Tibial nerve (tissue), 4 donors: Measurements from ENCODE around the gene PITPNM3. TPM values are rescaled to one million over a fixed set of nuclear protein-coding genes. Genes with fewer than 3 reads are reported as not detected.
A peak's percentile ranks its signal among the peaks of the same experiment; 100 is the strongest.

Experiments
- DNase-seq, 2 donors: peaks; one replicate each; pipeline ENCODE4 v3.0.0-alpha.2; 2019; ENCODE audit warnings: low spot score in 2 of 2
- H3K27ac ChIP-seq, 4 donors: fragments of 200-600 bp; sonication (generic) in 3 of 4; one replicate each; pipeline ENCODE4 v1.5.1; 2017 to 2019; ENCODE audit warnings: mild to moderate bottlenecking in 1 of 4
- H3K27me3 ChIP-seq, 2 donors: fragments of 200-600 bp; sonication (generic) in 1 of 2; one replicate each; pipeline versions ENCODE4 v1.5.1 to v1.6.0; 2017 to 2019
- H3K36me3 ChIP-seq, 3 donors: fragments of 200-600 bp; sonication (generic); one replicate each; pipeline ENCODE4 v1.5.1; 2018 to 2019
- H3K4me1 ChIP-seq, 4 donors: fragments of 200-600 bp; sonication (generic) in 3 of 4; one replicate each; pipeline ENCODE4 v1.5.1; 2017 to 2019
- H3K4me3 ChIP-seq, 4 donors: fragments of 200-600 bp; sonication (generic) in 3 of 4; one replicate each; pipeline ENCODE4 v1.5.1; 2017 to 2019; ENCODE audit warnings: mild to moderate bottlenecking in 1 of 4, moderate library complexity in 1 of 4
- H3K9me3 ChIP-seq, 4 donors: fragments of 200-600 bp; sonication (generic) in 3 of 4; one replicate each; pipeline ENCODE4 v1.5.1; 2017 to 2019
- EP300 ChIP-seq, 2 donors: sonication (generic); formaldehyde crosslinking; IDR thresholded peaks; one replicate each; pipeline ENCODE4 v1.6.1; 2017; ENCODE audit warnings: antibody characterized with exemption in 2 of 2, mild to moderate bottlenecking in 1 of 2
- POLR2A ChIP-seq, 2 donors: fragments of 450-650 bp; IDR thresholded peaks; one replicate each; pipeline ENCODE4 v1.6.1; 2017; ENCODE audit warnings: antibody characterized with exemption in 2 of 2, mild to moderate bottlenecking in 2 of 2, moderate library complexity in 2 of 2
- WGBS, 2 donors: methylation state at CpG; one replicate each; pipeline ENCODE4 v1.1.5; 2018; 5-methylcytosine and 5-hydroxymethylcytosine counted together
- total RNA-seq, 4 donors: library from RNA; depleted of rRNA; stranded (reverse); fragments of >200 nt; gene quantifications; one replicate each; pipeline ENCODE4 v1.1.0, GENCODE V29; 2016
- TF ChIP-seq, protein P1 (sequence below), 5 experiments: fragments of 200-600 bp in 3 of 5; fragments of 450-650 bp in 2 of 5; sonication (generic) in 3 of 5; IDR thresholded peaks; one replicate each; pipeline ENCODE4 v1.5.1; 2016 to 2019; ENCODE audit warnings: antibody characterized with exemption in 5 of 5, mild to moderate bottlenecking in 3 of 5, moderate library complexity in 2 of 5

The PITPNM3 gene
- total RNA-seq = 1 to 10 TPM in 3 of 4 donors, under 1 TPM in 1; 0.90 to 5.2 (median 2.3) TPM

DNA sequence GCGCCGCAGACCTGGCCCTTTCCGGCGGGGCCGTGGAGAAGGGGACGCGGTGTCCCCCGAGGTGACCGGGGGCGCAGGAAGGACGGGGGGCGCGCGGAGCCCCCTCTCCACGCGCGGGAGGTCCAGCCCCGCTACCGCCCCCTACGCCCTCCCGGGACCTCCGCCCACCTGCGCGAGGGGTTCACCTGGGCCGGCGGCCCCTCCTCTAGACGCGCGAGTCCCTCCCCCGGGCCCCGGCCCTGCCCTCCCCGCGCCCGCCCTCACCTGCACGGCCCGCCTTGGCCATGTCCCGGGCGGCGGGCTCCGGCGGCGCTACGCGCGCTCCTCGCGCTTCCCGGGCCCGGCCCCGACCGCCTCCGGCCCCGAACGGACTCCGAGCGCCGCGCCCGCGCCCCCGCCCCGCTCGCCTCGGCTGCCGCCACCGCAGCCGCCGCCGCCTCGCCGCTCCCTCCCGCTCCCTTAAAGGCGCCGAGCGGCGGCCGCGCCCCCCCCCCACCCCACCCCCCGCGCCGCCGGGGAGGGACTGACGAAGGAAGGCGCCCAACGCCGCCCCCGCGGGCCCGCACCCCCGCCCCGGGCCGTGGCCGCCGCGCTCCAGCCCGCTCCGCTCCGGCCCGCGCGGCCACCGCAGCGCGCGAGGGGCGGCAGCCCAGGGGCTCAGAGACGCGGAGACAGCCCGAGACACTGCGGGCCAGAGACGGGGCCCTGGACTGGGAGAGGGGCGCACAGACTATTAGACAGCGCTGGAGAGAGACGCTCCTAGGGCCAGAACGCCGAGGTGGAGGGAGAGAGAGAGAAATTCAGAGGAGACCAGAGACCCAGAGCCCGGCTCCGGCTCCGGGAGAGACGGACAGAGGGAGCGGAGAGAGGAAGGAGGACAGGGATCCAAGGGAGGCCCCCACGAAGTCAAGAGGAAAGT, at the start of gene PITPNM3:
PITPNM3 (minus strand) TSS at position 435 of the 919 bp plus-strand sequence; CDS start at position 286, 149 bp downstream.
- H3K27ac ChIP-seq = peak within 1 kb of the TSS in 1 of 4 donors; percentile 37
- no peaks in the 10 kb centered on the region for H3K9me3 ChIP-seq
- TF ChIP-seq, protein P1, sequence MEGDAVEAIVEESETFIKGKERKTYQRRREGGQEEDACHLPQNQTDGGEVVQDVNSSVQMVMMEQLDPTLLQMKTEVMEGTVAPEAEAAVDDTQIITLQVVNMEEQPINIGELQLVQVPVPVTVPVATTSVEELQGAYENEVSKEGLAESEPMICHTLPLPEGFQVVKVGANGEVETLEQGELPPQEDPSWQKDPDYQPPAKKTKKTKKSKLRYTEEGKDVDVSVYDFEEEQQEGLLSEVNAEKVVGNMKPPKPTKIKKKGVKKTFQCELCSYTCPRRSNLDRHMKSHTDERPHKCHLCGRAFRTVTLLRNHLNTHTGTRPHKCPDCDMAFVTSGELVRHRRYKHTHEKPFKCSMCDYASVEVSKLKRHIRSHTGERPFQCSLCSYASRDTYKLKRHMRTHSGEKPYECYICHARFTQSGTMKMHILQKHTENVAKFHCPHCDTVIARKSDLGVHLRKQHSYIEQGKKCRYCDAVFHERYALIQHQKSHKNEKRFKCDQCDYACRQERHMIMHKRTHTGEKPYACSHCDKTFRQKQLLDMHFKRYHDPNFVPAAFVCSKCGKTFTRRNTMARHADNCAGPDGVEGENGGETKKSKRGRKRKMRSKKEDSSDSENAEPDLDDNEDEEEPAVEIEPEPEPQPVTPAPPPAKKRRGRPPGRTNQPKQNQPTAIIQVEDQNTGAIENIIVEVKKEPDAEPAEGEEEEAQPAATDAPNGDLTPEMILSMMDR (IDR thresholded peaks at IDR 0.05) = no peak
- TF ChIP-seq EP300 (IDR thresholded peaks at IDR 0.05) (no peak), POLR2A (IDR thresholded peaks at IDR 0.05) (no peak)
- H3K27me3 ChIP-seq = peaks cover 0 to 50% of the 10 kb centered on the region in 2 donors
- WGBS, 2 donors = 3% methylated on average over 52 to 53 of the region's 122 CpGs
- no peaks in the 10 kb centered on the region for H3K36me3 ChIP-seq
- H3K4me1 ChIP-seq = peaks cover 0 to 20% (median 14%) of the 10 kb centered on the region in 4 donors
- no peak for DNase-seq
- H3K4me3 ChIP-seq = peak within 1 kb of the TSS; percentile 30 to 64 (median 40)

DNA sequence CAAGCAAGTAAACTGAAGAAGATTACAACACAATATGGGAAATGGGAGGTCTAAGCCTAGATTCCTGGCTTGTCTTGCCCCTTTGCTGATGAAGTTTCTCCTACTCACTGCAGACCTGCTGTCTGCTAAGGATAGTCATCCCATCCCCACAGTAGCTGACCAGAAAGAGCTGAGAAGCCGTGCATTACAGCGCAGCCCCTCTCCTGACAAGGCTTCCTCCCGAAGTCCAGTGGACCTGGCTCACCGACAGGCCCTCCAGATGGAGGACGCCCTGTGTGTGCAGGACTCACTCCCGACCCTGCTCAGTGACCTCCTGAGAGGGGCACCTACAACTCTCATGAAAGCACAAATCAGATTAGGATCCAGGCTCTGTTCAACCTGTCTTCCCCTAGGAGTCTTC, 48.8 kb upstream of the PITPNM3 start:
- Histone ChIP-seq H3K4me1 (peaks cover 0 to 16% (median 0%) of the 10 kb centered on the region in 4 donors), H3K36me3 (peaks cover 0 to 65% (median 10%) of the 10 kb centered on the region in 3 donors), H3K9me3 (no peaks in the 10 kb centered on the region), H3K4me3 (no peak overlapping the region), H3K27me3 (no peaks in the 10 kb centered on the region), H3K27ac (no peak overlapping the region)
- 92 to 93% methylated on average over 6 of the region's 6 CpGs for WGBS, 2 donors
- TF ChIP-seq, protein P1 (IDR thresholded peaks at IDR 0.05) = no peak
- TF ChIP-seq EP300 (IDR thresholded peaks at IDR 0.05) = no peak
- TF ChIP-seq POLR2A (IDR thresholded peaks at IDR 0.05) = no peak
- DNase-seq = no peak

DNA sequence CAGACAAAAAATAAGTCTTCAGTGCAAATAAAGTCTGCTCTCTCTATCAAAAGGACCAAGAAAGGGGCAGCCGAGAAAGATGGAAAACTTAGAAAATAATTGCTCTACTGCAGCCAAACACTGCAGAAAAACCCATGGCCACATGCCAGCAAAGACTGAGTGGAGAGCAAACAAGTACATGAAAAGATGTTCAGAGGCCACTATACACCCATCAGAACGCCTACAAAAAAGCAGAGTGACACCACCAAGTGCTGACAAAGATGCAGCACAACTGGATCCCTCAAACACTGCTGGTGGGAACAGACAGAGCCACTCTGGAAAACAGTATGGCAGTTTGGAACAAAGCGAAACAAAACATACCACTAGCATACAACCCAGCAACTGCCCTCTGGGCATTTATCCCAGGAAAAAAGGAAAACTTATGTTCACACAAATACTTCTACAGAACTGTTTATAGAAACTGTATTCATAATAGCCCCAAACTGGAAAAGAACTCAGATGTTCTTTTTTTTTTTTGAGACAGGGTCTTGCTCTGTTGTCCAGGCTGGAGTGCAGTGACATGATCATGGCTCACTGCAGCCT, 47.5 kb upstream of the PITPNM3 start:
- WGBS, 2 donors = 41 to 51% methylated on average over 3 of the region's 3 CpGs

DNA sequence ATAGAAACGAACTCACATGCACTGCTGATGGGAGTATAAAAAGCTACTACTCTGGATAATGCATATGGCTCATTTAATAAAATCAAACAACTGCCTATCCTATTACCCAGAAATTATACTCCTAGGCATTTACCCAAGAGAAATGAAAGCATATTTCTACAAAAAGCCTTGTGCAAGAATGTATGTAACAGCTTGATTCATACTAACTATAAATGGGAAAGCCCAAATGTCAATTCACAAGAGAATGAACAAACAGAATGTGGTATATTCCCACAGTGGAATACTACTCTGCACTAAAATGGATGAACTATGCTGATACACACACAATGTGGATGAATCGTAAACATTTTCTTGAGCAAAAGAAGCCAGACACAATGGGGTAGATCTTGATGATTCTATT, 45.8 kb upstream of the PITPNM3 start:
- H3K27ac ChIP-seq = no peak overlapping the region
- TF ChIP-seq EP300 (IDR thresholded peaks at IDR 0.05) (no peak), POLR2A (IDR thresholded peaks at IDR 0.05) (no peak)
- TF ChIP-seq, protein P1 (IDR thresholded peaks at IDR 0.05) = no peak
- 95 to 97% methylated on average over 2 of the region's 2 CpGs for WGBS, 2 donors
- no peaks in the 10 kb centered on the region for H3K27me3 ChIP-seq
- H3K4me1 ChIP-seq = peaks cover 0 to 36% (median 5%) of the 10 kb centered on the region in 4 donors
- peaks cover 0 to 35% (median 0%) of the 10 kb centered on the region in 3 donors for H3K36me3 ChIP-seq
- no peak overlapping the region for H3K4me3 ChIP-seq
- no peak for DNase-seq
- H3K9me3 ChIP-seq = no peaks in the 10 kb centered on the region

More for the DNA sequence above, 47.5 kb upstream of the PITPNM3 start:
- H3K4me3 ChIP-seq = no peak overlapping the region
- H3K27me3 ChIP-seq = no peaks in the 10 kb centered on the region
- no peak for TF ChIP-seq POLR2A (IDR thresholded peaks at IDR 0.05)
- TF ChIP-seq, protein P1 (IDR thresholded peaks at IDR 0.05) = no peak
- H3K27ac ChIP-seq = no peak overlapping the region
- H3K4me1 ChIP-seq = peaks cover 0 to 29% (median 3%) of the 10 kb centered on the region in 4 donors
- peaks cover 0 to 52% (median 7%) of the 10 kb centered on the region in 3 donors for H3K36me3 ChIP-seq
- DNase-seq = peak in 1 of 2 donors; percentile 10
- H3K9me3 ChIP-seq = no peaks in the 10 kb centered on the region

DNA sequence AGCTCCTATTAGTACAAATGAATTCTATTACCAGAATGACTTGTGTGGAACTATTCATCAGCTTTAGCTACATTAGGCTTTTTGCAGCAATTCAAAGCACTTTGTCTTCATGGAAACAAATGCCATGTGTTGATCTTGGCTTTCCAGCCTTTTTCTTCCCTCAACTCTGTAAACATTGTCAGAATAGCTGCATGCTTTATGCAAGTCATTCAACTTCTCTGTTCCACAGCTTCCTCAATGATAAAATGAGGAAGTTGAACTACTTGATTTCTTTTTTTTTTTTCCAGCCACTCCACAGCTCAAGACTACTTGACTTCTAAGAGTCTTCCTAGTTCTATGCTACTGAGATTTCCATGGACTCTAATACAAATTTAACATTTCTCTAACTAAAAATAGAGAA, 43.0 kb upstream of the PITPNM3 start:
- peak in 1 of 2 donors; percentile 11 for TF ChIP-seq EP300 (IDR thresholded peaks at IDR 0.05)
- TF ChIP-seq, protein P1 (IDR thresholded peaks at IDR 0.05) = no peak
- H3K36me3 ChIP-seq = peaks cover 0 to 33% (median 4%) of the 10 kb centered on the region in 3 donors
- DNase-seq = no peak
- H3K27ac ChIP-seq = no peak overlapping the region
- no peaks in the 10 kb centered on the region for H3K9me3 ChIP-seq
- H3K4me1 ChIP-seq = peaks cover 0 to 36% (median 5%) of the 10 kb centered on the region in 4 donors
- no peaks in the 10 kb centered on the region for H3K27me3 ChIP-seq
- no peak overlapping the region for H3K4me3 ChIP-seq
